Frontal cortex (tissue), 4 donors: ENCODE results near the gene ACTR3. TPM values are rescaled to one million over a fixed set of nuclear protein-coding genes. Genes with fewer than 3 reads are reported as not detected.
A peak's percentile ranks its signal among the peaks of the same experiment; 100 is the strongest.
"Not testable (repeated sequence)": the region's sequence is repeated elsewhere in the genome, so short reads cannot be mapped to it uniquely, and the experiment has no call there.

Source experiments
- DNase-seq, 2 donors: peaks; one replicate each; pipeline ENCODE4 v3.0.0; 2012; ENCODE audit warnings: low spot score in 2 of 2
- FAIRE-seq: peaks from 2 replicates; lab custom pipeline; 2012; peaks lifted over from hg19 to GRCh38; lab: Jason Lieb, UNC
- total RNA-seq: library from RNA; depleted of rRNA; stranded (reverse); fragments of >200 nt; gene quantifications from one replicate; pipeline ENCODE4 v1.2.3, GENCODE V29; 2014
- donor health status: control.
- donor health status: control.
- donor health status: control.

ACTR3 gene
- 99.9 TPM for total RNA-seq

- DNase-seq, result peak; percentile 90
- FAIRE-seq, result no peak
Measured at GRCh38 chr2:113889471-113890252, at the start of gene ACTR3. Gene ACTR3, plus strand, starts transcription at chr2:113890089. Its CDS starts 191 bp downstream, at chr2:113890280.

GRCh38 chr2:113840518-113840917 is 49.4 kb upstream of the ACTR3 start:
- DNase-seq (no peak), FAIRE-seq (no peak)

- no peak for FAIRE-seq
- DNase-seq, result peak in 1 of 2 donors; percentile 10
Measured at GRCh38 chr2:113842919-113843736, 46.8 kb upstream of the ACTR3 start.

GRCh38 chr2:113843737-113844050 is 46.2 kb upstream of the ACTR3 start:
- not testable (repeated sequence) for FAIRE-seq, DNase-seq

GRCh38 chr2:113845261-113845660 is 44.6 kb upstream of the ACTR3 start:
- FAIRE-seq (no peak), DNase-seq (no peak)

- not testable (repeated sequence) for FAIRE-seq, DNase-seq
Measured at GRCh38 chr2:113845796-113846195, 44.1 kb upstream of the ACTR3 start.

- FAIRE-seq (no peak), DNase-seq (no peak)
Measured at GRCh38 chr2:113846429-113846828, 43.5 kb upstream of the ACTR3 start.

GRCh38 chr2:113847144-113847543 is 42.7 kb upstream of the ACTR3 start:
- FAIRE-seq, result no peak
- no peak for DNase-seq

GRCh38 chr2:113848758-113849415 is 41.0 kb upstream of the ACTR3 start:
- DNase-seq, result no peak
- no peak for FAIRE-seq

- DNase-seq (no peak), FAIRE-seq (no peak)
Measured at GRCh38 chr2:113850687-113851086, 39.2 kb upstream of the ACTR3 start.

GRCh38 chr2:113851640-113852039 is 38.2 kb upstream of the ACTR3 start:
- DNase-seq (no peak), FAIRE-seq (no peak)

- no peak for FAIRE-seq
- no peak for DNase-seq
Measured at GRCh38 chr2:113854208-113854607, 35.7 kb upstream of the ACTR3 start.

GRCh38 chr2:113854970-113855740 is 34.7 kb upstream of the ACTR3 start:
- DNase-seq, result no peak
- FAIRE-seq, result no peak

GRCh38 chr2:113857464-113857863 is 32.4 kb upstream of the ACTR3 start:
- FAIRE-seq (no peak), DNase-seq (no peak)

GRCh38 chr2:113858764-113859163 is 31.1 kb upstream of the ACTR3 start:
- no peak for FAIRE-seq
- DNase-seq, result no peak

- DNase-seq (no peak), FAIRE-seq (no peak)
Measured at GRCh38 chr2:113861740-113862139, 28.1 kb upstream of the ACTR3 start.

- FAIRE-seq, result no peak
- no peak for DNase-seq
Measured at GRCh38 chr2:113863144-113863543, 26.7 kb upstream of the ACTR3 start.

GRCh38 chr2:113867571-113867970 is 22.3 kb upstream of the ACTR3 start:
- FAIRE-seq (no peak), DNase-seq (no peak)

GRCh38 chr2:113869253-113869652 is 20.6 kb upstream of the ACTR3 start:
- DNase-seq (no peak), FAIRE-seq (no peak)

- FAIRE-seq (no peak), DNase-seq (no peak)
Measured at GRCh38 chr2:113872201-113872600, 17.7 kb upstream of the ACTR3 start.
